ENCODE measurements around the gene SLC25A39. TPM values are rescaled to one million over a fixed set of nuclear protein-coding genes. Genes with fewer than 3 reads are reported as not detected.
A peak's percentile ranks its signal among the peaks of the same experiment; 100 is the strongest.
"Not testable (repeated sequence)": the region's sequence is repeated elsewhere in the genome, so short reads cannot be mapped to it uniquely, and the experiment has no call there.

SLC25A39 gene
- total RNA-seq, 2 experiments from 2014 or later = 149 to 153 TPM

DNA sequence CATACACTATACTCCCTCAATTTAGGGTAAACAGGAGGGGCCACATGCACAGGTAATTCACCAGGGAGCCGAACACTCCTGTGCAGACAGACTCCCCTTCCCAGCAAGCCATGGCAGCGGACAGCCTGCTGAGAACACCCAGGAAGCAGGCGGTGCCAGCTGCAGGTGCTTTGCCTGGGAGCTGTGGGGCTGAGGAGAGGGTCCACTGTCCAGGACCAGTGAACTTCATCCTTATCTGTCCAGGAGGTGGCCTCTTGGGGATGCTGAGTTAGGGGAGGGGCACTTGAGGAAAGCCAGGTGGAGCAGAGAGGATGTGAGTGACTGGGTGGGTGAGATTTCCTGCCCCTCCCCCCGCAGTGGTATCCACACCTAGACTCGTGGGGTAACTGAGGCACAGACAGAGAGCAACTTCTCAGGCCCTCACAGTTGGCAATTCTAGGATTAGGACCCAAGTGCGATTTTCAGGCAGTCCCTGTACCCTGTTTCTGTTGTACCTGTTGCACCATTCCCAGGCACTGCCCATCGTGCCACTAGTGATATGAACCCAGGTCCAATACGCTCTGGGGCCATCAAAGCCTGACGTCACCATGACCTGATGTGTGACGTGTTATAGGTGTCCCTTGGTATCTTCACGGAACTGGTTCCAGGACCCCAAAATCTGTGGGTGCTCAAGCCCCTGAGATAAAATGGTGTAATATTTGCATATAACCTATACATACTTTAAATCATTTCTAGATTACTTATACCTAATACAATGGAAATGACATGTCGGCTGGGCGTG lies 21.6 kb upstream of the SLC25A39 start:
- ChIA-PET CTCF (interaction anchor here (0.7 to 5.6 kb wide), 31 partner anchors 8 to 445 kb away, joined by 3 to 59 read pairs (median 4); partner anchors contain the start of genes ATXN7L3, FAM171A2 and TMUB2), POLR2A (interaction anchor here (0.6 to 1.5 kb wide), 7 partner anchors 18 to 450 kb away, joined by 3 to 5 read pairs (median 3); no protein-coding TSS in a partner anchor)
- DNase-seq = no peak
- intact Hi-C loops (cut with micrococcal nuclease) = loop anchor here (5.0 kb wide), 1 partner anchor 144 kb away; no protein-coding TSS in a partner anchor
- Mint-ChIP-seq H3K27ac (peak overlapping the region; percentile 81), H3K27me3 (no peaks in the 10 kb centered on the region), H3K4me3 (peak overlapping the region; percentile 93), H3K4me1 (ENCODE audit: low read depth) (peaks cover 19% of the 10 kb centered on the region), H3K9me3 (no peaks in the 10 kb centered on the region), H3K36me3 (ENCODE audit: low read depth) (no peaks in the 10 kb centered on the region)
- ATAC-seq = no peak
- TF ChIP-seq, protein P1, sequence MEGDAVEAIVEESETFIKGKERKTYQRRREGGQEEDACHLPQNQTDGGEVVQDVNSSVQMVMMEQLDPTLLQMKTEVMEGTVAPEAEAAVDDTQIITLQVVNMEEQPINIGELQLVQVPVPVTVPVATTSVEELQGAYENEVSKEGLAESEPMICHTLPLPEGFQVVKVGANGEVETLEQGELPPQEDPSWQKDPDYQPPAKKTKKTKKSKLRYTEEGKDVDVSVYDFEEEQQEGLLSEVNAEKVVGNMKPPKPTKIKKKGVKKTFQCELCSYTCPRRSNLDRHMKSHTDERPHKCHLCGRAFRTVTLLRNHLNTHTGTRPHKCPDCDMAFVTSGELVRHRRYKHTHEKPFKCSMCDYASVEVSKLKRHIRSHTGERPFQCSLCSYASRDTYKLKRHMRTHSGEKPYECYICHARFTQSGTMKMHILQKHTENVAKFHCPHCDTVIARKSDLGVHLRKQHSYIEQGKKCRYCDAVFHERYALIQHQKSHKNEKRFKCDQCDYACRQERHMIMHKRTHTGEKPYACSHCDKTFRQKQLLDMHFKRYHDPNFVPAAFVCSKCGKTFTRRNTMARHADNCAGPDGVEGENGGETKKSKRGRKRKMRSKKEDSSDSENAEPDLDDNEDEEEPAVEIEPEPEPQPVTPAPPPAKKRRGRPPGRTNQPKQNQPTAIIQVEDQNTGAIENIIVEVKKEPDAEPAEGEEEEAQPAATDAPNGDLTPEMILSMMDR (IDR thresholded peaks at IDR 0.05) = no peak

DNA sequence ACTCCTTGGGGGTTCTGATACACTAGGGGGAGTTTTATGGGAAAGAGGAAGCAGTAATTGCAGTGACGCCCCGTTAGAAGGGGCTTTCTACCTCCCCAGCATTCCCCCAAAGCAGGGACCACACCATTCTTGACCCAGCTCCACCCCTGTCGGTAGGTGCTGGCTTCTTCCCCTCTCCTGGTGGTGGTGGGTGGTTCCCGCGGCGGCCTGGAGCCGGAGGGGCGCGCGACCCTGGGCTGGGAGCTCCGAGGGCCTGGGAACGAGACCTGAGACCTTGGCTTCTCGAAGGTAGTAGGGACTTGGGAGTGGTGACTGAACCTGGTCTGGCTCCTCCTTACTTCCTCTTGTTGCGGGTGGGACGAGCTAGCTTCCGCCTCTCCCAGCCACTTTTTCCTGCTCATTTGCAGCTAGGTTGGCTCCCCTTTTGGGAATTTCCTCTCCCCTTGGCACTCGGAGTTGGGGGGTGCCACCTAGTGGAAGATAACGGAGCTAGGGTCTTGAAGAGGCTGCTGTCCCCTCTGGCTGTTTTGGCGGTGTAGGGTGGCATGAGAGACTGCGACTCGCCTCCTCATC lies 20.9 kb upstream of the SLC25A39 start:
- Mint-ChIP-seq H3K4me1 (ENCODE audit: low read depth) (peaks cover 19% of the 10 kb centered on the region), H3K27me3 (no peaks in the 10 kb centered on the region), H3K9me3 (no peaks in the 10 kb centered on the region), H3K36me3 (ENCODE audit: low read depth) (no peaks in the 10 kb centered on the region), H3K4me3 (peak overlapping the region; percentile 93), H3K27ac (peak overlapping the region; percentile 81)
- ATAC-seq (peak; percentile 7), DNase-seq (peak; percentile 67)
- ChIA-PET CTCF (interaction anchor here (0.7 to 5.6 kb wide), 38 partner anchors 8 to 444 kb away, joined by 3 to 59 read pairs (median 4); partner anchors contain the start of genes ATXN7L3, FAM171A2 and TMUB2), POLR2A (interaction anchor here (0.6 to 1.5 kb wide), 11 partner anchors 14 to 1602 kb away, joined by 3 to 5 read pairs (median 3); no protein-coding TSS in a partner anchor)
- intact Hi-C loops (cut with micrococcal nuclease) = loop anchor here (5.0 kb wide), 1 partner anchor 143 kb away; no protein-coding TSS in a partner anchor
- TF ChIP-seq, protein P1 (IDR thresholded peaks at IDR 0.05) = peak; percentile 78

DNA sequence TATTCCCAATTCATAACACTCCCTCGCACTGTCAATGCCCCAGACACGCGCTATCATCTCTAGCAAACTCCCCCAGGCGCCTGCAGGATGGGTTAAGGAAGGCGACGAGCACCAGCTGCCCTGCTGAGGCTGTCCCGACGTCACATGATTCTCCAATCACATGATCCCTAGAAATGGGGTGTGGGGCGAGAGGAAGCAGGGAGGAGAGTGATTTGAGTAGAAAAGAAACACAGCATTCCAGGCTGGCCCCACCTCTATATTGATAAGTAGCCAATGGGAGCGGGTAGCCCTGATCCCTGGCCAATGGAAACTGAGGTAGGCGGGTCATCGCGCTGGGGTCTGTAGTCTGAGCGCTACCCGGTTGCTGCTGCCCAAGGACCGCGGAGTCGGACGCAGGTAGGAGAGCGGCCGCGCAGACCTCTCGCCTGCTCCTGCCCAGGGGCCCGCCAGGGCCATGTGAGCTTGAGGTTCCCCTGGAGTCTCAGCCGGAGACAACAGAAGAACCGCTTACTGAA lies 20.4 kb upstream of the SLC25A39 start, which contains the start of gene GRN:
Gene GRN (plus strand): TSS at position 364 of the 515 bp plus-strand sequence. CDS start 3,863 bp downstream, outside the sequence.
- ATAC-seq (peak; percentile 99), DNase-seq (peak; percentile 95)
- no peaks in the 10 kb centered on the region for H3K36me3 Mint-ChIP-seq (ENCODE audit: low read depth)
- POLR2A ChIA-PET = interaction anchor here (0.6 to 1.5 kb wide), 10 partner anchors 13 to 1602 kb away, joined by 3 to 5 read pairs (median 4); no protein-coding TSS in a partner anchor
- H3K9me3 Mint-ChIP-seq = no peaks in the 10 kb centered on the region
- H3K27ac Mint-ChIP-seq = peak within 1 kb of the TSS; percentile 81
- H3K27me3 Mint-ChIP-seq = no peaks in the 10 kb centered on the region
- intact Hi-C loops (cut with micrococcal nuclease) = loop anchor here (5.0 kb wide), 1 partner anchor 143 kb away; no protein-coding TSS in a partner anchor
- H3K4me3 Mint-ChIP-seq = peak within 1 kb of the TSS; percentile 93
- CTCF ChIA-PET = interaction anchor here (0.7 to 5.6 kb wide), 36 partner anchors 8 to 444 kb away, joined by 3 to 59 read pairs (median 4); partner anchors contain the start of genes ATXN7L3, FAM171A2 and TMUB2
- TF ChIP-seq, protein P1 (IDR thresholded peaks at IDR 0.05) = no peak
- H3K4me1 Mint-ChIP-seq (ENCODE audit: low read depth) = peaks cover 19% of the 10 kb centered on the region

DNA sequence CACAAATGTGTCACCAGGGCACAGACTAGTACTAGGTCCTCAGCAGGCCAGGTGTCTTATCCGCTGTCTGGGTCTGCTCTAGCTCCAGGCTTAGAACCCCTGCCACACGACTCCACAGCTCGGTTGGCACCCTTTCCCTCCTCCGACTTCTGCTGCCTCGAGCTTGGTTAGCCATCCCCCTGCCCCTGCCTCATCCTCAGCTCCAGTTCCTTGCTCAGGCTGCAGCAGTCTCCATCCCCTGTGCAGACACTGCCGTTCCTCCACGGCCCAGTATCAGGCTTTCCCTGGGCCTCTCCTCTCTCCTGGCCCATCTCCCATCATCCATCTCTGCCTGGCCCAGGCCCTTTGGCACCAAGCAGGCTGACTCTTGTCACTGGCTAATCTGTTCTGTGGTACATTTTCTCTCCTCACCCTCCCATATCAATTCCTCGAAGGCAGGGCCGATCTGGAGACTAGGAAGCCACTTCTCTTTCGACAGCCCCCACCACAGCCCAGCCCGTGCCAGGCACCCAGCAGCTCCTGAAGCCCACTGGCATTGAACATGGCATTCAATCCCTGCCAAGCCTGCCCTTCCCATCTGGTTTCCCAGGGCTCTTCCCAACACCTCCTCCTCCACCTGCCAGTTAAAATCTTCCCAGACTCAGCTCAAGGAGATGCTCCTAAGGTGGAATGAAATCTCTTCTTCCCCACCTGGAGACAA lies 19.0 kb upstream of the SLC25A39 start:
- CTCF ChIA-PET = interaction anchor here (0.5 to 5.6 kb wide), 7 partner anchors 11 to 294 kb away, joined by 3 to 59 read pairs (median 17); partner anchors contain the start of genes FAM171A2 and TMUB2
- no peaks in the 10 kb centered on the region for H3K36me3 Mint-ChIP-seq (ENCODE audit: low read depth)
- POLR2A ChIA-PET = interaction anchor here (0.6 to 1.3 kb wide), 2 partner anchors 134 to 313 kb away, joined by 3 read pairs; partner anchors contain the start of gene MEIOC
- no peaks in the 10 kb centered on the region for H3K27me3 Mint-ChIP-seq
- H3K4me3 Mint-ChIP-seq = no peak overlapping the region
- no peak for ATAC-seq
- TF ChIP-seq, protein P1 (IDR thresholded peaks at IDR 0.05) = no peak
- intact Hi-C loops (cut with micrococcal nuclease) = no loop called here
- peaks cover 18% of the 10 kb centered on the region for H3K4me1 Mint-ChIP-seq (ENCODE audit: low read depth)
- DNase-seq = no peak
- H3K9me3 Mint-ChIP-seq = no peaks in the 10 kb centered on the region
- no peak overlapping the region for H3K27ac Mint-ChIP-seq

DNA sequence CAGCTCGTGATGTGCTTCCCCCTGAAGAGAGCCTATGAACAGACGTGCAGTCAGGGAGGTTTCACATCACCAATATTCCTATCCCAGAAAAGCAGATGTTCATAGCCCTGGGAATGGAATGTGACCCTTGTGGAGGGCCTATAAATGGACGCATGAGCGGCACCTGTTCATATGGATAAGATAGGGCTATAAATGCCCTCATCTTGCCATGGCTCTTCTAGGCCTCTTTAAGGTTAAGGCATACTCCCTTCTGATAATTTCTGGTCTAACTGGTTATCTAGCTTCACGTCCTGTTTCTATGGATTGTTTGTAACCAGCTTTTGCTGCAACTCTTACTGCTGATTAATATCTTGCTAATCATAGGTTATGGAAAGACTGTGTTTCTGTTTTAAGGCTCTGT lies 15.9 kb upstream of the SLC25A39 start:
- DNase-seq; intact Hi-C loops (cut with micrococcal nuclease); H3K27ac Mint-ChIP-seq; H3K9me3 Mint-ChIP-seq; H3K27me3 Mint-ChIP-seq; H3K36me3 Mint-ChIP-seq (ENCODE audit: low read depth); POLR2A ChIA-PET; ATAC-seq; H3K4me3 Mint-ChIP-seq; H3K4me1 Mint-ChIP-seq (ENCODE audit: low read depth): not testable (repeated sequence)
- CTCF ChIA-PET = interaction anchor here (1.0 to 2.4 kb wide), 2 partner anchors 9 to 22 kb away, joined by 3 to 21 read pairs; no protein-coding TSS in a partner anchor
